ENCODE data around the gene SEMA4D. TPM values are rescaled to one million over a fixed set of nuclear protein-coding genes. Genes with fewer than 3 reads are reported as not detected.

SEMA4D gene
- total and polyA plus RNA-seq, 12 donors = 2.3 to 51.0 (median 20.2) TPM

DNA sequence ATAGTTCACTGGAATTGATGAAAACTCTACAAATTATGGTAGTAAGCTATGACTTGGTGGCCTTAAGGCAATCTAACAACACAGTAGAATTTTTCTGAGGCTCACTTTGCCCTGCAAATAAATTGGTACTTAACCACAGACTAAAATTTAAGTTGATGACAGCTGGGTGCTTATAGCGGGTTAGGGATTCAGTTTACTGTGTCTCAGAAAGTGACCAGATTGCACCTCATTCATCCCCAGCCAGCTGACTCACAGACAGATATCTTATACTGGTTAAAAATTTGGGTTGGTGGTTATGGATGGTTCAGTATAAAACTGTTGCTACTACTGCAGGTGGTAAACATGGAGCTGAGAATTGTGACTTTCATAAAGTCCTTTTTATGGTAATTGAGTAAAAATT, 184.1 kb downstream of the SEMA4D start:
- intact Hi-C loops (cut with DNase I) = no loop called here
- Histone ChIP-seq H3K4me3 (peak overlapping the region in 1 of 10 donors; percentile 78), H3K9me3 (no peaks in the 10 kb centered on the region), H3K27ac (no peak overlapping the region), H3K27me3 (no peaks in the 10 kb centered on the region), H3K36me3 (peaks cover 0 to 25% (median 0%) of the 10 kb centered on the region in 9 donors), H3K4me1 (peaks cover 0 to 57% (median 29%) of the 10 kb centered on the region in 9 donors)
- WGBS, 2 donors = 72 to 74% methylated on average over 1 of the region's 1 CpG
- no peak for DNase-seq
- TF ChIP-seq, protein P1, sequence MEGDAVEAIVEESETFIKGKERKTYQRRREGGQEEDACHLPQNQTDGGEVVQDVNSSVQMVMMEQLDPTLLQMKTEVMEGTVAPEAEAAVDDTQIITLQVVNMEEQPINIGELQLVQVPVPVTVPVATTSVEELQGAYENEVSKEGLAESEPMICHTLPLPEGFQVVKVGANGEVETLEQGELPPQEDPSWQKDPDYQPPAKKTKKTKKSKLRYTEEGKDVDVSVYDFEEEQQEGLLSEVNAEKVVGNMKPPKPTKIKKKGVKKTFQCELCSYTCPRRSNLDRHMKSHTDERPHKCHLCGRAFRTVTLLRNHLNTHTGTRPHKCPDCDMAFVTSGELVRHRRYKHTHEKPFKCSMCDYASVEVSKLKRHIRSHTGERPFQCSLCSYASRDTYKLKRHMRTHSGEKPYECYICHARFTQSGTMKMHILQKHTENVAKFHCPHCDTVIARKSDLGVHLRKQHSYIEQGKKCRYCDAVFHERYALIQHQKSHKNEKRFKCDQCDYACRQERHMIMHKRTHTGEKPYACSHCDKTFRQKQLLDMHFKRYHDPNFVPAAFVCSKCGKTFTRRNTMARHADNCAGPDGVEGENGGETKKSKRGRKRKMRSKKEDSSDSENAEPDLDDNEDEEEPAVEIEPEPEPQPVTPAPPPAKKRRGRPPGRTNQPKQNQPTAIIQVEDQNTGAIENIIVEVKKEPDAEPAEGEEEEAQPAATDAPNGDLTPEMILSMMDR (IDR thresholded peaks at IDR 0.05) = no peak
- ATAC-seq = no peak

DNA sequence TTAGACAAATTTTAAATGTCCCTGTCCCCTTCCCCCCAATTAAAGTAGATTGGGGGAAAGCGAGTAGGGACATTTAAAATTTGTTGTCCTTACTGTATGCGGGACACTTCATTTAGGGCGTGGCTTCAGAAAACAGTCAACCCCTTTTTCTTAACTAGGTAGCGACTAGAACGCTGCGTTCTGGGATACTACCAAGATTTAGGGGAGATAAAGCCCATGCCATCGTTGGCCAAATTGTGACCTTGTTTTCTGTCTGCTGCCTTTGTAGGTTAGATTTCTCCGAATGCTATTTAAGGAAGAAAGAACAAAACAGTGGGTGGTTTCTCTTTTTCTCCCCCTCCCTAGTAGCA, 185.7 kb downstream of the SEMA4D start:
- 1 to 4% methylated on average over 8 of the region's 8 CpGs for WGBS, 2 donors
- H3K27me3 ChIP-seq = no peaks in the 10 kb centered on the region
- H3K9me3 ChIP-seq = no peaks in the 10 kb centered on the region
- peak overlapping the region in 1 of 10 donors; percentile 99 for H3K27ac ChIP-seq
- DNase-seq (no peak), ATAC-seq (no peak)
- H3K36me3 ChIP-seq = peaks cover 0 to 26% (median 0%) of the 10 kb centered on the region in 9 donors
- intact Hi-C loops (cut with DNase I) = no loop called here
- peak overlapping the region in 8 of 10 donors; percentile 14 to 93 (median 78) for H3K4me3 ChIP-seq
- TF ChIP-seq, protein P1 (IDR thresholded peaks at IDR 0.05) = no peak
- peaks cover 0 to 47% (median 21%) of the 10 kb centered on the region in 9 donors for H3K4me1 ChIP-seq

DNA sequence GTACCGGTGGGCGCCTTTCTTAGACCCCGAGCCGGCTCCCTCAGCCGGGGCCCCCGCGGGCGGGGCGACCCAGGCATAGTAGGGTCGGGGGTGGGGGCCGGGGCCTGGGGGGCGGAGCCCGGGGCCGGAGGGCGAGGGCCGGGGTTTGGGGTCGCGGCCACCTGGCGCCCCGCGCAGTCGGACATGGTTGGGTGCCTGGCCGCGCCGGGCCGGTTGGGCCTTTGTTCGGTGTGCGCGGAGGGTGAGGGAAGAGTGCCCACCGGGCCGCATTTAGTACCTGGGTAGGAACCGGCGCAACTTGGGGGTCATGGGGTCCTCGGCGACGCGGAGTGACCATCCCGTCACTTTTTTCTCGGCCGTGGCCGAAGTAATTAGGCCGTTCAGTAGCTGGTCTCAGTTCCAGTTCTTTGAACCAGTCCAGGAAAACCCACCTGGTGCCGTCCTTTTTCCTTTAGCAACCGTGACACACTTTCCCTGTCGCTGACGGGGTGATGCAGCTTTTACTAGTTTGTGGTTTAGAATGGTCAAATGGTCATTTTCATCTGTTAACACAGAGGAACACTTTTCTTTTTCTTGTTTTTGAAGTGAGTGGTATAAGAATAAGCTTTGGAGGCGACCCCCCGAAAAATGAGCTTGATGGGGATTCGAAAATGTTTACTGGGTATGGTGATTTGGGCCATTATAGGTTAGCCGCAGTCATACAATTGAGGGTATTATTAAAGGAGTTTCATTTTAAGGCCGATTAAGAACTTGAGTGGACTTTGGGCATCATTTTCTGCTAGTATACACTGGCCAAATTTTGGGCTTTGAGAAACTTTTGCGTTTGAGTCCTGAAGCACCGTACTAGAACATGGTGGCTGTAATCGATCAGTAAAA, 186.3 kb downstream of the SEMA4D start:
- ATAC-seq = peak in 2 of 8 donors; percentile 1 to 20
- intact Hi-C loops (cut with DNase I) = no loop called here
- peak in 1 of 2 donors; percentile 8 for DNase-seq
- Histone ChIP-seq H3K4me1 (peaks cover 0 to 47% (median 21%) of the 10 kb centered on the region in 9 donors), H3K27ac (peak overlapping the region in 8 of 10 donors; percentile 15 to 100 (median 99)), H3K4me3 (peak overlapping the region; percentile 41 to 93 (median 78)), H3K36me3 (peaks cover 0 to 31% (median 0%) of the 10 kb centered on the region in 9 donors), H3K9me3 (no peaks in the 10 kb centered on the region), H3K27me3 (no peaks in the 10 kb centered on the region)
- 1% methylated on average over 54 of the region's 54 CpGs for WGBS, 2 donors
- TF ChIP-seq, protein P1 (IDR thresholded peaks at IDR 0.05) = no peak

Small RNA genes lying within 50 kb of the gene (microRNA-seq; reads per million reads assigned to microRNA genes)
- 0 reads per million in 2 donors for gene MIR3153

Other genes with a start within 250 kb of the SEMA4D start
- 10 to 100 TPM in 2 of 10 donors, 1 to 10 TPM in 8; 1.5 to 12.2 (median 5.4) TPM for gene CKS2, start 186.9 kb downstream of the SEMA4D start, total RNA-seq
- 10 to 100 TPM in 1 of 2 donors, 1 to 10 TPM in 1; 7.9 to 24.3 TPM for gene CKS2, start 186.9 kb downstream of the SEMA4D start, polyA plus RNA-seq
- 10 to 100 TPM; 13.9 to 18.8 (median 17.0) TPM for gene SECISBP2, start 179.6 kb downstream of the SEMA4D start, total RNA-seq
- gene SECISBP2, start 179.6 kb downstream of the SEMA4D start, polyA plus RNA-seq = 10 to 100 TPM; 15.7 to 20.1 TPM
- gene GADD45G, start 106.9 kb upstream of the SEMA4D start, total RNA-seq = 10 to 100 TPM in 8 of 10 donors, 1 to 10 TPM in 2; 9.4 to 81.2 (median 19.6) TPM
- gene GADD45G, start 106.9 kb upstream of the SEMA4D start, polyA plus RNA-seq = 100 to 1,000 TPM in 1 of 2 donors, 10 to 100 TPM in 1; 56.0 to 125 TPM

All from heart right ventricle (tissue), 16 donors.